Measurements from ENCODE around the gene IPO7. TPM values are rescaled to one million over a fixed set of nuclear protein-coding genes. Genes with fewer than 3 reads are reported as not detected.
"Not testable (repeated sequence)": the region's sequence is repeated elsewhere in the genome, so short reads cannot be mapped to it uniquely, and the experiment has no call there.

IPO7 gene
- total RNA-seq, 1 donor from 2014 or later = 199 TPM

DNA sequence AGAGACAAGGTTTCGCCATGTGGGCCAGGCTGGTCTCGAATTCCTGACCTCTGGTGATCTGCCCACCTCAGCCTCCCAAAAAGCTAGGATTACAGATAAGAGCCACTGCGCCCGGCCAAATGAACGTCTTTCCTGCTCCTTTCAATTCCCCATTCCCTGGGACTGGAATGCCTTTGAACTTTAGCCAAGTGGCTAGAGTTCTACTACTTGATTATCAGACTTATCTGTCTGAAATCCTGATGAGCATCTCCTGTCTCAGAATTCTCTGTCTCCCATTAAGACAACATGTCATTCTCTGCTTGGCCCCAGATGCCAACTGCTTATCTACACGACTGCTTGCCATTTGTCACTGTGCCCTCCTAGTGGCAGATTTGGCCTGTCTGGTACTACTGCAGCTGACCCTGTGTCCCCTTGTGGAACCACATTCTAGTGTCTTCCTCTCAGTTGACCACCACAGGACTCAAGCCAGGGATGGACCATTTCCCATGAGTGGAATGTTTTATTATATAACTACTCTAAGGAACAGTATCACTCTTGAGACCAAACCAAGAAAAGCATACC lies 33.1 kb upstream of the IPO7 start:
- Mint-ChIP-seq H3K4me3 (no peak overlapping the region), H3K9me3 (peaks cover 2% of the 10 kb centered on the region), H3K27ac (ENCODE audit: unreplicated experiment) (no peak overlapping the region), H3K27me3 (ENCODE audit: low read depth) (peaks cover 11% of the 10 kb centered on the region), H3K36me3 (ENCODE audit: low read depth) (no peaks in the 10 kb centered on the region), H3K4me1 (no peaks in the 10 kb centered on the region)
- TF ChIP-seq, protein P1, sequence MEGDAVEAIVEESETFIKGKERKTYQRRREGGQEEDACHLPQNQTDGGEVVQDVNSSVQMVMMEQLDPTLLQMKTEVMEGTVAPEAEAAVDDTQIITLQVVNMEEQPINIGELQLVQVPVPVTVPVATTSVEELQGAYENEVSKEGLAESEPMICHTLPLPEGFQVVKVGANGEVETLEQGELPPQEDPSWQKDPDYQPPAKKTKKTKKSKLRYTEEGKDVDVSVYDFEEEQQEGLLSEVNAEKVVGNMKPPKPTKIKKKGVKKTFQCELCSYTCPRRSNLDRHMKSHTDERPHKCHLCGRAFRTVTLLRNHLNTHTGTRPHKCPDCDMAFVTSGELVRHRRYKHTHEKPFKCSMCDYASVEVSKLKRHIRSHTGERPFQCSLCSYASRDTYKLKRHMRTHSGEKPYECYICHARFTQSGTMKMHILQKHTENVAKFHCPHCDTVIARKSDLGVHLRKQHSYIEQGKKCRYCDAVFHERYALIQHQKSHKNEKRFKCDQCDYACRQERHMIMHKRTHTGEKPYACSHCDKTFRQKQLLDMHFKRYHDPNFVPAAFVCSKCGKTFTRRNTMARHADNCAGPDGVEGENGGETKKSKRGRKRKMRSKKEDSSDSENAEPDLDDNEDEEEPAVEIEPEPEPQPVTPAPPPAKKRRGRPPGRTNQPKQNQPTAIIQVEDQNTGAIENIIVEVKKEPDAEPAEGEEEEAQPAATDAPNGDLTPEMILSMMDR (conservative IDR thresholded peaks at IDR 0.05) = no peak
- no peak for DNase-seq (ENCODE audit: low read depth, low spot score)

DNA sequence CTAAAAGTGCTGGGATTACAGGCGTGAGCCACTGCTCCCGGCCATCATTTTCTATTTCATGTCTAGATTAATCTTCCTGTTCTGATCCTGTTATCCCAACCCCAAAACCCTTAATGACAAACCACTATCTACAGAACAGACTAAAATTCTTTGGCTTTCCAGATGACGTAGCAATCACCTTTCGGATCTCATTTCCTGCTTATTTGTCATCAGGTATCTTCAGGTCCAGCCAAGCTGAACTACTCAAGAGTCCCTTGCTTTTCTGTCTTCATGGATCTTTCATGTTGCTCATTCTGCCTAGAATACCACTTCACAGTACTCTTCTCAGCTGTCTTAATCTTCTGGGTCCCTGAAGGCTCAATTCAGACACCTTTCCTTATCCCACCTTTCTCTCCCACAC lies 27.4 kb upstream of the IPO7 start:
- TF ChIP-seq, protein P1 (conservative IDR thresholded peaks at IDR 0.05) = no peak
- Mint-ChIP-seq H3K36me3 (ENCODE audit: low read depth) (no peaks in the 10 kb centered on the region), H3K4me3 (no peak overlapping the region), H3K27ac (ENCODE audit: unreplicated experiment) (no peak overlapping the region), H3K4me1 (peaks cover 4% of the 10 kb centered on the region), H3K9me3 (peaks cover 2% of the 10 kb centered on the region), H3K27me3 (ENCODE audit: low read depth) (no peaks in the 10 kb centered on the region)
- DNase-seq (ENCODE audit: low read depth, low spot score) = no peak

DNA sequence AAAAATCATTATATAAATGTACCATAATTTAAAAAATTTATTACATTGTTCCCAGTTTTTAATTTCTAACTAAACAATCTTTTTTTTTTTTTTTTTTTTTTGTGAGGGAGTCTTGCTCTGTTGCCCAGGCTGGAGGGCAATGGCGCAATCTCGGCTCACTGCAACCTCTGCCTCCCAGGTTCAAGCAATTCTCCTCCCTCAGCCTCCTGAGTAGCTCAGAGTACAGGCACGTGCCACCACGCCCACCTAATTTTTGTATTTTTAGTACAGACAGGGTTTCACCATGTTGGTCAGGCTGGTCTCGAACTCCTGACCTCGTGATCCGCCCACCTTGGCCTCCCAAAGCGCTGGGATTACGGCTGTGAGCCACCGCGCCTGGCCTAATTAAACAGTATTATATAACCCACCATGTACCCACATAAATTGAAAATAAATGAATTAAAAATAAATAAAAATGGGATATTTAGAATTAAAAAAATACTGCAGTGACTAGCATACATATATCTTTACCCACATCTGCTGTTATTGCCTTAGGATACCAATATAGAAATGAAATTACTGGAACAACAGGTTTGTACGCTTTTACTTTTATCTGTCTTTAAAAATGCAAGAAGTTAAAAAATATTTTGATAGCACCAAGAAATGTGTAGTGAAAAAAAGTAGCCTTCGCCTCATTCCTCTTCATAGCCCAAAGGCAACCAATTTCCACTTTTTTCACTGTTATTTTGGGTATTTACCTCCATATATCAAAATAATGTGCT lies 23.4 kb upstream of the IPO7 start:
- H3K4me1 Mint-ChIP-seq = peaks cover 22% of the 10 kb centered on the region
- not testable (repeated sequence) for H3K36me3 Mint-ChIP-seq (ENCODE audit: low read depth); H3K27me3 Mint-ChIP-seq (ENCODE audit: low read depth); DNase-seq (ENCODE audit: low read depth, low spot score); H3K4me3 Mint-ChIP-seq; H3K27ac Mint-ChIP-seq (ENCODE audit: unreplicated experiment); H3K9me3 Mint-ChIP-seq

DNA sequence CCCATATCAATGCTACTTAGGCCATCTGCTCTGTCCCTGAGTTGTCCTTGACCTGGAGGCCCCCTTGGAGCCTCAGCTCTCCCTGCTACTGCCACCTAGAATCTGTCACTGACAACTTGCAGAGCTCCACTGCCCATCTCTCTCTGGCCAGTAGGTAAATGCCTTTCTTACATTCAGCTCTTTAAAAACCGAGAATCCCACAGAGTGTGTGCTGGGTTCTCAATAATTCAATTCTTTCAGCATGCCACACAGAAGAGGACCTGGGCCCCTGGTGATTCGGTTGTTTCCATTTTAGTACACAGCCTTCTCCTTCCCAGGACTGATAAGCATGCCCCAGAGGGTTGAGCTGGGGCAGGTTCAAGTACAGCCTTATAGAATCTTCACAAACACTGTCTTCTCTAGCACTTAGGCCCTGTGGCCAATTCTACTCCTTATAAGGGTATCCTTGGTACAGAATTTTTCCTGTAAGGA lies 22.0 kb upstream of the IPO7 start:
- peaks cover 26% of the 10 kb centered on the region for H3K4me1 Mint-ChIP-seq
- no peak for DNase-seq (ENCODE audit: low read depth, low spot score)
- TF ChIP-seq, protein P1 (conservative IDR thresholded peaks at IDR 0.05) = no peak
- H3K9me3 Mint-ChIP-seq = no peaks in the 10 kb centered on the region
- H3K4me3 Mint-ChIP-seq = no peak overlapping the region
- H3K27me3 Mint-ChIP-seq (ENCODE audit: low read depth) = no peaks in the 10 kb centered on the region
- peak overlapping the region; percentile 22 for H3K27ac Mint-ChIP-seq (ENCODE audit: unreplicated experiment)
- H3K36me3 Mint-ChIP-seq (ENCODE audit: low read depth) = no peaks in the 10 kb centered on the region

DNA sequence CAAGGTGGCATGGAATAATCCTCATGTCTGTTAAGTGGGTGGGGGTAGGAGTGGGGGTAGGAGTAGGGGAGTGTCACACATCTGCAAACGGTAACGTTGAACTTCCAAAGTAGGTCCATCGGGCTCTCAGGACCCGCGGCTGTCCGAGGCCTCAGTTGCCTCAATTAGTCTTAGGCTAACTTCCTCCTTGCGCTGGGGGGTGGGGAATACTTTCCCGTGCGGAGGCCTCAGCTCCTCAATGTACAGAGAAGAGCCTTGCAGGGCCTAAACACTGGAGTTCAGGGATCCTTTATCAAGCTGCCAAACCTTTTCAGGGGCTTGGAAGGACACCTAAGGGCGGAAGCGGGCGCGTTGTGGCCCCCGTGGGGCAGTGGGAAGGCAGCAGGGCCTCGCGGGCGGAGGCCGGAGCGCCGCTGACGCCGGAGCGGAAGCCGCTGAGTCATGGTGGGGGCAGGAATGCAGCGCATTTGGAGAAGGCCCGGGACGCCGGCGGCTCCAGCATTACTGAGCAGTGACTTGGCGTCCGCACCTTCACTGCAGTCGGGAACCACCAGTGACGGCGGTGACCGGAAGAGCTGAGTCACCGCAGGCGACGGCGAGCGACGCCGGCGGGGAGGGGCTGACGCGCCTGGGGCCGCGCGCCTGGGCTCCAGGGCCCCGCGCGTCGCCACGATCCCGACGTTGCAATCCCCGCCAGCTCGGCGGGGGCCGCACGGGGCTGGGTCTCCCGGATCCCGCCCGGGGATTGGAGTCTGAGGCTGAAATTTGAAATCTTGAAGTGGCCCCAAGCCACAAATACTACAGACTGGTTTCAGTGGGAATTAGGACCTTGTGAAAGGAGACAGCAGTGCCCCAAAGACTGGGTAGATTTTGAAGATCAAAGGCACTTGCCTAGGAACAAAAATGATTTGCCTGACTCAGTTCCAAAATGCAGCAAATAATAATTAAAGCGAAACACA lies 20.2 kb upstream of the IPO7 start:
- Mint-ChIP-seq H3K9me3 (no peaks in the 10 kb centered on the region), H3K4me1 (peaks cover 27% of the 10 kb centered on the region), H3K27me3 (ENCODE audit: low read depth) (no peaks in the 10 kb centered on the region), H3K4me3 (peak overlapping the region; percentile 85), H3K27ac (ENCODE audit: unreplicated experiment) (peak overlapping the region; percentile 98), H3K36me3 (ENCODE audit: low read depth) (no peaks in the 10 kb centered on the region)
- peak; percentile 71 for DNase-seq (ENCODE audit: low read depth, low spot score)
- TF ChIP-seq, protein P1 (conservative IDR thresholded peaks at IDR 0.05) = no peak

All from neural crest cell (in vitro differentiated cells).